ENCODE results near the gene TAF4B.

DNA sequence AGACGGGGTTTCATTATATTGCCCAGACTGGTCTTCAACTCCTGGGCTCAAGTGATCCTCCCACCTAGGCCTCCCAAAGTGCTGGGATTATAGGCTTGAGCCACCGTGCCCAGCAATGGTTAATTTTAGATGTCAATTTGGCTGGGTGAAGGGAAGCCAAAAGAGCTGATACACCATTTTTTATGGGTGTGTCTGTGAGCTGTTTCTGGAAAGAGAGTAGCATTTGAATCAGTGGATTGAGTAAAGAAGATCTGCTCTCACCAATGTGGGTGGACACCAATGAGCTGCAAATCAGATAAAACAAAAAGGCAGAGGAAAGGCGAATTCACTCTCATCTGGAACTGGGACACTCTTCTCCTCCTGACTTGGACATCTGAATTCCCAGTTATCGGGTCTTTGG is 16.1 kb upstream of the TAF4B start:
- TF ChIP-seq ZBTB7A (IDR thresholded peaks at IDR 0.05; ENCODE audit: low read depth) = no peak
- no peak for TF ChIP-seq YY1 (IDR thresholded peaks at IDR 0.05; ENCODE audit: low read depth)
- no peak for TF ChIP-seq CEBPB (IDR thresholded peaks at IDR 0.05)
- TF ChIP-seq EP300 (IDR thresholded peaks at IDR 0.05; ENCODE audit: borderline replicate concordance) = no peak
- TF ChIP-seq EGR1 (IDR thresholded peaks at IDR 0.05) = no peak
- TF ChIP-seq TAF1 (IDR thresholded peaks at IDR 0.05; ENCODE audit: low read depth) = no peak
- TF ChIP-seq, protein P1, sequence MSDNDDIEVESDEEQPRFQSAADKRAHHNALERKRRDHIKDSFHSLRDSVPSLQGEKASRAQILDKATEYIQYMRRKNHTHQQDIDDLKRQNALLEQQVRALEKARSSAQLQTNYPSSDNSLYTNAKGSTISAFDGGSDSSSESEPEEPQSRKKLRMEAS (IDR thresholded peaks at IDR 0.05) = no peak
- TF ChIP-seq, protein P2, sequence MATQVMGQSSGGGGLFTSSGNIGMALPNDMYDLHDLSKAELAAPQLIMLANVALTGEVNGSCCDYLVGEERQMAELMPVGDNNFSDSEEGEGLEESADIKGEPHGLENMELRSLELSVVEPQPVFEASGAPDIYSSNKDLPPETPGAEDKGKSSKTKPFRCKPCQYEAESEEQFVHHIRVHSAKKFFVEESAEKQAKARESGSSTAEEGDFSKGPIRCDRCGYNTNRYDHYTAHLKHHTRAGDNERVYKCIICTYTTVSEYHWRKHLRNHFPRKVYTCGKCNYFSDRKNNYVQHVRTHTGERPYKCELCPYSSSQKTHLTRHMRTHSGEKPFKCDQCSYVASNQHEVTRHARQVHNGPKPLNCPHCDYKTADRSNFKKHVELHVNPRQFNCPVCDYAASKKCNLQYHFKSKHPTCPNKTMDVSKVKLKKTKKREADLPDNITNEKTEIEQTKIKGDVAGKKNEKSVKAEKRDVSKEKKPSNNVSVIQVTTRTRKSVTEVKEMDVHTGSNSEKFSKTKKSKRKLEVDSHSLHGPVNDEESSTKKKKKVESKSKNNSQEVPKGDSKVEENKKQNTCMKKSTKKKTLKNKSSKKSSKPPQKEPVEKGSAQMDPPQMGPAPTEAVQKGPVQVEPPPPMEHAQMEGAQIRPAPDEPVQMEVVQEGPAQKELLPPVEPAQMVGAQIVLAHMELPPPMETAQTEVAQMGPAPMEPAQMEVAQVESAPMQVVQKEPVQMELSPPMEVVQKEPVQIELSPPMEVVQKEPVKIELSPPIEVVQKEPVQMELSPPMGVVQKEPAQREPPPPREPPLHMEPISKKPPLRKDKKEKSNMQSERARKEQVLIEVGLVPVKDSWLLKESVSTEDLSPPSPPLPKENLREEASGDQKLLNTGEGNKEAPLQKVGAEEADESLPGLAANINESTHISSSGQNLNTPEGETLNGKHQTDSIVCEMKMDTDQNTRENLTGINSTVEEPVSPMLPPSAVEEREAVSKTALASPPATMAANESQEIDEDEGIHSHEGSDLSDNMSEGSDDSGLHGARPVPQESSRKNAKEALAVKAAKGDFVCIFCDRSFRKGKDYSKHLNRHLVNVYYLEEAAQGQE (IDR thresholded peaks at IDR 0.05; ENCODE audit: low read depth) = no peak
- TF ChIP-seq RAD21 (IDR thresholded peaks at IDR 0.05; ENCODE audit: low read depth) = no peak
- no peak for TF ChIP-seq TCF12 (IDR thresholded peaks at IDR 0.05; ENCODE audit: low read depth)
- no peak for TF ChIP-seq NFIC (IDR thresholded peaks at IDR 0.05)
- TF ChIP-seq TEAD4 (IDR thresholded peaks at IDR 0.05) = no peak
